Activated T-helper 1 cell treated with anti-CD3 and anti-CD28 coated beads, Interleukin-12 subunit alpha, Interleukin-12 subunit beta, Interleukin-2, Interleukin-4 antibody, amounts not matched to agents 30 ng/mL and 10 ng/mL and 1 ng/mL, durations not matched to agents 14 hours and 24 hours and 36 hours (primary cell): ENCODE data around the gene ISLR. TPM values are rescaled to one million over a fixed set of nuclear protein-coding genes. Genes with fewer than 3 reads are reported as not detected.

Experiments
- DNase-seq: peaks from one replicate; pipeline ENCODE4 v3.0.0; 2021; ENCODE audit warnings: low spot score
- H3K27ac Mint-ChIP-seq: one replicate; pipeline ENCODE4 v1.8.0; 2021; ENCODE audit warnings: mild to moderate bottlenecking, mixed read lengths
- H3K27me3 Mint-ChIP-seq: one replicate; pipeline ENCODE4 v1.8.0; 2022; ENCODE audit warnings: mild to moderate bottlenecking, moderate library complexity, mixed read lengths; ENCODE audit not compliant: insufficient read depth
- H3K36me3 Mint-ChIP-seq: one replicate; pipeline ENCODE4 v1.8.0; 2021; ENCODE audit warnings: low read depth, mixed read lengths
- H3K4me1 Mint-ChIP-seq: one replicate; pipeline ENCODE4 v1.8.0; 2021; ENCODE audit warnings: low read depth, mixed read lengths
- H3K4me3 Mint-ChIP-seq: one replicate; pipeline ENCODE4 v1.8.0; 2021; ENCODE audit warnings: mild to moderate bottlenecking, moderate library complexity, mixed read lengths
- H3K9me3 Mint-ChIP-seq: one replicate; pipeline ENCODE4 v1.8.0; 2021; ENCODE audit warnings: mixed read lengths
- intact Hi-C: fragments of 100-400 bp; cut with micrococcal nuclease; formaldehyde crosslinking; loops from one replicate; pipeline ENCODE4 v1.15.1; 2024
- total RNA-seq: library from RNA; stranded (reverse); gene quantifications from 2 replicates; pipeline ENCODE4 v1.2.3, GENCODE V29; 2022

ISLR gene
- total RNA-seq, 1 donor from 2014 or later, result not detected

DNA sequence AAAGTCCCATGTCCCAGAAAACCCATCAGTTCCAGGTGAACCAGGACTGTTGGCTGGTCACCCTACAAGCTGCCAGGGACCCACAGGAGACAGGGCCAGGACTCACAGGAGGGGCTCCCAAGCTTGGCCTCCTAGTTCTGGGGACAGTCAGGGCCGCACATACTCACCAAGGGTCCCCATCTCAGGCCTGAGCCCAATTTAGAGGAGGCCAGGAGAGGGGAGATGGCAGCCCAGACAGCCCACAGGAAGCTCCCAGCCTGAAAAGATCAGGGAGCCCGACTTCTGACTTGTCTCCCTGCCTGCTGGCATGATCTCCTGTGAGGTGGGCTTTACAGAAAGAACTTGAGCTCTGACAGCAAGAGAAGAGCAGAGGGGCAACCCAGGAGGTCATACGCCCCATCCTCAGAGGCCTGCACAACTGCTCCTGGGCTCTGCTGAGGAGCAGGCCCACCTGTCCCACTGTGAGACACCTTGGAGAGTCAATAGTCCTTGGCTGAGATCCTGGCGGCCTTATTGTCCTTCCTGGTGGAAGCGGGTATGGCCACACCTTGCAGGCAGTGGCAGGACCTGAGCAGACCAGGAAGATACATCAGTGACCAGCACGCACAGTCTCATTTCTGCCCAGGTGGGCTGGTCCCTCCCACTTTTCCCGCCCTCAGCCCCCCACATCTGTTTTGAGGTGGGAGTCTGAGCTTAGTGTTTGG lies 2.5 kb upstream of the ISLR start:
- Mint-ChIP-seq H3K4me1 (no peaks in the 10 kb centered on the region), H3K9me3 (no peaks in the 10 kb centered on the region), H3K4me3 (no peak overlapping the region), H3K27ac (no peak overlapping the region), H3K36me3 (no peaks in the 10 kb centered on the region), H3K27me3 (peaks cover 1% of the 10 kb centered on the region)
- no peak for DNase-seq
- intact Hi-C loops, result no loop called here

DNA sequence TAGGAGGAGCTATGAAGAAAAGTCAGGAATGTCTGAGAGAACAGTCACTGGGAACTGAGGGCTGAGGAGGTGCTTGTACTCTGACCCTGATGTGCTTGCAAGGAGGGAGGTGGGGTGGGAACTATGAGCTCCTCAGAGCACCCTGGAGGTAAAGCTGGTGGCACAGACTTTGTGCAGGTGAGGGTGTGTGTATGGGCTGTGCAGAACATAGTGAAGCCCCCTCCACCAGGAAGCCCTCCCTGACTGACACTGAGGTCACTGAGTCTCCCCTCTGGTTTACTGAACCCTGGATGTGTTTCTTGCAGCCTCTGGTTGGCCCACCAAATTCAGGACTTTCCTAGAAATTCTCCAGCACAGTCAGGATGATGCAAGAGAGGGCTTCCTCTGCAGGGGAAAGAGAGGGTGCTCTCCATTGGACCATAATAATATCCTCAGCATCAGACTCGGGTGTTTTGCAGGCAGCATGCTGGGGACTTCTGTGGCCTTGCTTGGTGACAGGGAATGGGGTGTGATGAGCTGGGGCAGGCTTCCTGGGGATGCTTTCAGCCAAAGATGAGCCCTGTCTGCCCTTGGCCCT lies 1.5 kb upstream of the ISLR start:
- H3K27me3 Mint-ChIP-seq, result peaks cover 3% of the 10 kb centered on the region
- H3K4me1 Mint-ChIP-seq, result no peaks in the 10 kb centered on the region
- intact Hi-C loops, result no loop called here
- no peak overlapping the region for H3K4me3 Mint-ChIP-seq
- no peaks in the 10 kb centered on the region for H3K36me3 Mint-ChIP-seq
- no peak overlapping the region for H3K27ac Mint-ChIP-seq
- no peaks in the 10 kb centered on the region for H3K9me3 Mint-ChIP-seq
- DNase-seq, result no peak

DNA sequence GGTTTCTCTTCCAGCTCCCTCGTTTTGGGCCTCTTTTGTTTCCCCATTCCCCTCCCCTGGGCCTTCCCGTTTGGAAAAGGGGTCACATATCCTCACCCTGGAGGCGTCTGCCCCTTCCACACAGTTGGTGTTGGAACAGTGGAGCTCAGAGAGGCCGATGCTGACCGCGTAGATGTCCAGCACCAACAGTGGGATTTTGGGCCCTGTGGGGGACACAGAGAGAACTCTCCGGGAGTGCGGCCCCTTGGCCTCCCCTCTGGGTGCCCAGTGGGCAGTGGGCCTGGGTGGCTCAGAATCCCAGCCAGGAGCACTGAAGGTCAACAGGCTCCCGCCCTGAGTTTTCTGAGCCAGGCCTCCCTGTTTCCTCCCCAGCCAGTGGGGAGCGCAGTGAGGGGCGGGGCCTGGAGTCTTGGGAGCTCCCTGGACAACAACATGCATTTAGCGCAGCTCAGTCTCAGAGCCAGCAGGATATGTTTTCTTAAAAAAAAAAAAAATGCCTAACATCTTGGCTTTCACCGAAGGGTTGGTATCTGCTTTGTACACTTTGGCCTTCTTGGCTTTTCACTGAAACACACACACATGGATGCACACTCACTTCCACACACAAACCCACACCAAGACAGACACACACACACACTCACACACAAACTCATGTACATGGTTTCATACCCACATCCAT lies 670 bp upstream of the ISLR start:
- Mint-ChIP-seq H3K27me3 (peaks cover 3% of the 10 kb centered on the region), H3K9me3 (no peaks in the 10 kb centered on the region), H3K36me3 (no peaks in the 10 kb centered on the region), H3K27ac (peak overlapping the region; percentile 66), H3K4me3 (no peak overlapping the region), H3K4me1 (no peaks in the 10 kb centered on the region)
- intact Hi-C loops, result no loop called here
- no peak for DNase-seq

DNA sequence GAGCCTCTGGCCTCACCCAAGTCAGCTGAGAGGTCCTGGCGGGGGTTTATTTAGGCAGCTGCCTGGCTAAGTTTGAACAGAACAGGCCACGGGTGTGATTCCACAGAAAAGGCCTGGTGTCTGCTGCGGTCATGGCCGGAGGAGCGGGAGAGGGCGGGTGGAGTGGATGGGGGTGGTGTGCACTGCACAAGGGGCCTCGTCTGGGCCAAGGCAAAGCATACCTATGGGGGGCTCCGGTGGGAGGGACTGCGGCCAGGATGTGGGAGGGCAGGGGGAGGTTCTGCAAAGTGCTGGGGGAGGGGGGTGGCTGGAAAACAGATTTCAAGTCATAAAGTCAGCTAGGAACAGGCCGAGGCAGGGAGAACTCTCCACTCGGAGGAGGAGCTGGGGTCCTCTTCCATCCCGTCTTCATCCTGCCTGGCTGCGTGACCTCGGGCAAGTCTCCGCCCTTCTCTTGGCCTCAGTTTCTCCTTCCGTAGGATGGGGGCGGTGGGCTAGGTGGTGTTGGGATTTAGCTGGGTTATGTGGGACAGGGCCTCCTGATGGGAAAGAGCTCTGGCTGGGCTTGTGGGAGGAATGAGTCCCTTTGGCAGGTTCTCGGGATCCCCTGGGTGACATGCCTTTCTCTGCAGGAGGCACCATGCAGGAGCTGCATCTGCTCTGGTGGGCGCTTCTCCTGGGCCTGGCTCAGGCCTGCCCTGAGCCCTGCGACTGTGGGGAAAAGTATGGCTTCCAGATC lies 878 bp downstream of the ISLR start:
- intact Hi-C loops, result no loop called here
- Mint-ChIP-seq H3K27ac (no peak overlapping the region), H3K27me3 (peaks cover 1% of the 10 kb centered on the region), H3K4me3 (no peak overlapping the region), H3K4me1 (no peaks in the 10 kb centered on the region), H3K36me3 (no peaks in the 10 kb centered on the region), H3K9me3 (no peaks in the 10 kb centered on the region)
- DNase-seq, result no peak

DNA sequence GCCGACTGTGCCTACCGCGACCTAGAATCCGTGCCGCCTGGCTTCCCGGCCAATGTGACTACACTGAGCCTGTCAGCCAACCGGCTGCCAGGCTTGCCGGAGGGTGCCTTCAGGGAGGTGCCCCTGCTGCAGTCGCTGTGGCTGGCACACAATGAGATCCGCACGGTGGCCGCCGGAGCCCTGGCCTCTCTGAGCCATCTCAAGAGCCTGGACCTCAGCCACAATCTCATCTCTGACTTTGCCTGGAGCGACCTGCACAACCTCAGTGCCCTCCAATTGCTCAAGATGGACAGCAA lies 1.4 kb downstream of the ISLR start:
- Mint-ChIP-seq H3K36me3 (no peaks in the 10 kb centered on the region), H3K4me1 (no peaks in the 10 kb centered on the region), H3K27me3 (peaks cover 1% of the 10 kb centered on the region), H3K9me3 (no peaks in the 10 kb centered on the region), H3K4me3 (no peak overlapping the region), H3K27ac (no peak overlapping the region)
- intact Hi-C loops, result no loop called here
- no peak for DNase-seq

DNA sequence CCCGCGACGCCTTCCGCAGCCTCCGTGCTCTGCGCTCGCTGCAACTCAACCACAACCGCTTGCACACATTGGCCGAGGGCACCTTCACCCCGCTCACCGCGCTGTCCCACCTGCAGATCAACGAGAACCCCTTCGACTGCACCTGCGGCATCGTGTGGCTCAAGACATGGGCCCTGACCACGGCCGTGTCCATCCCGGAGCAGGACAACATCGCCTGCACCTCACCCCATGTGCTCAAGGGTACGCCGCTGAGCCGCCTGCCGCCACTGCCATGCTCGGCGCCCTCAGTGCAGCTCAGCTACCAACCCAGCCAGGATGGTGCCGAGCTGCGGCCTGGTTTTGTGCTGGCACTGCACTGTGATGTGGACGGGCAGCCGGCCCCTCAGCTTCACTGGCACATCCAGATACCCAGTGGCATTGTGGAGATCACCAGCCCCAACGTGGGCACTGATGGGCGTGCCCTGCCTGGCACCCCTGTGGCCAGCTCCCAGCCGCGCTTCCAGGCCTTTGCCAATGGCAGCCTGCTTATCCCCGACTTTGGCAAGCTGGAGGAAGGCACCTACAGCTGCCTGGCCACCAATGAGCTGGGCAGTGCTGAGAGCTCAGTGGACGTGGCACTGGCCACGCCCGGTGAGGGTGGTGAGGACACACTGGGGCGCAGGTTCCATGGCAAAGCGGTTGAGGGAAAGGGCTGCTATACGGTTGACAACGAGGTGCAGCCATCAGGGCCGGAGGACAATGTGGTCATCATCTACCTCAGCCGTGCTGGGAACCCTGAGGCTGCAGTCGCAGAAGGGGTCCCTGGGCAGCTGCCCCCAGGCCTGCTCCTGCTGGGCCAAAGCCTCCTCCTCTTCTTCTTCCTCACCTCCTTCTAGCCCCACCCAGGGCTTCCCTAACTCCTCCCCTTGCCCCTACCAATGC lies 2.0 kb downstream of the ISLR start:
- Mint-ChIP-seq H3K27ac (no peak overlapping the region), H3K9me3 (no peaks in the 10 kb centered on the region), H3K4me3 (no peak overlapping the region), H3K4me1 (no peaks in the 10 kb centered on the region), H3K27me3 (peaks cover 3% of the 10 kb centered on the region), H3K36me3 (no peaks in the 10 kb centered on the region)
- DNase-seq, result no peak
- intact Hi-C loops, result no loop called here

DNA sequence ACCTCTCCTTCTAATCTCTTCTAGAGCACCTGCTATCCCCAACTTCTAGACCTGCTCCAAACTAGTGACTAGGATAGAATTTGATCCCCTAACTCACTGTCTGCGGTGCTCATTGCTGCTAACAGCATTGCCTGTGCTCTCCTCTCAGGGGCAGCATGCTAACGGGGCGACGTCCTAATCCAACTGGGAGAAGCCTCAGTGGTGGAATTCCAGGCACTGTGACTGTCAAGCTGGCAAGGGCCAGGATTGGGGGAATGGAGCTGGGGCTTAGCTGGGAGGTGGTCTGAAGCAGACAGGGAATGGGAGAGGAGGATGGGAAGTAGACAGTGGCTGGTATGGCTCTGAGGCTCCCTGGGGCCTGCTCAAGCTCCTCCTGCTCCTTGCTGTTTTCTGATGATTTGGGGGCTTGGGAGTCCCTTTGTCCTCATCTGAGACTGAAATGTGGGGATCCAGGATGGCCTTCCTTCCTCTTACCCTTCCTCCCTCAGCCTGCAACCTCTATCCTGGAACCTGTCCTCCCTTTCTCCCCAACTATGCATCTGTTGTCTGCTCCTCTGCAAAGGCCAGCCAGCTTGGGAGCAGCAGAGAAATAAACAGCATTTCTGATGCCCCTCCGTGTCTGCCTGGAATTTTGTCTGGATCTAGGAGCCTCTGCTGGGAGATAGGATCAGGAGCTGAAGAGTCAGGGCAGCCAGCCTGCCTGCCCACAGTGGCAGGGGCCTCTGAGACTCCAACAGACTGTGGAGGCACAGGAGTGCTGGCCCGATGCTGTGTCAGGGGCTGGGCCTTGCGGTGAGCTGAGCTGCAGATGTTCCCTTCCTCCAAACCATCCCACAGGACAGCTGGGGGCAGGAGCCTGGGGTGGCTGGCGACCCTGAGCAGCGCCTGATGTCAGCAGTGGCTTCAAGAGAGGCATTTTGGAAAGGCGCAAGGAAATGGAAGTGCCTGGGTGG lies 3.0 kb downstream of the ISLR start:
- Mint-ChIP-seq H3K4me1 (no peaks in the 10 kb centered on the region), H3K9me3 (no peaks in the 10 kb centered on the region), H3K36me3 (no peaks in the 10 kb centered on the region), H3K27ac (no peak overlapping the region), H3K4me3 (no peak overlapping the region), H3K27me3 (peaks cover 3% of the 10 kb centered on the region)
- no peak for DNase-seq
- intact Hi-C loops, result no loop called here

DNA sequence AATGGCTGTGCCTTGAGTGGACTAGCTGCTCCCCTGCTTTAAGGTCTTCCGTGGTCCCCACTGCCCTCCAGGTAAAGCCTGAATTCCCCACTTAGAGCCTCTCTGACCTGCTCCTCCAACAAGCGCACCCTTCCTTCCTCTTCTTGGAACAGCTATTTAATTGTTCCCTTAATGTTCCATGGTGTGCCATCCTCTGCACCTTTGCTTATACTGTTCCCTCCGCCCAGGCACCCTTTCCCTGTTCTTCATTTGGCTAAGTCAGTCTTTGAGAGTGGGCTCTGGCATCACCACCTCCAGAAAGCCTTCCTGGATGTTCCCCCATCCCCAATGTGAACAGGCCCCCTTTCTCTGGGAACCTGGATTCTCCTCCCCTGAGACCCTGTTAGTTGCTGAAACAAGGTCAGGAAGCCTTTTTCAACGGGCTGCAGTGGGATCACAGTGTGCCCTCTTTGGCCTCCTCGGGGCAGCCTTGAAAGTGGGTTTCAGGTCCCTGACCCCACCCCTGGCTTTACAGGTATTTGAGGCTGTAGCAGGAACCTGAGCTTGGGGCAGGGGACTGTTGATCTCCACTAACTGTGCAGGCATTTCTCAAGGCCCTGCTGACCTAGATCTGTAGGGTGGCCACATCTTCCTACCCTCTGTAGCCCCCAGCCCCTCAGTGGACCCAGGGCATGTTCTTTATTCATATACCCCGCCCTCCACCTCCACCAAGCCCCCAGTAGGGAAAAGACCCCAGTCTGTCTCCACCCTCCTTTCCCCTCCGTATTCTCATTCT lies 5.0 kb downstream of the ISLR start:
- H3K4me3 Mint-ChIP-seq, result no peak overlapping the region
- H3K27me3 Mint-ChIP-seq, result peaks cover 3% of the 10 kb centered on the region
- no peaks in the 10 kb centered on the region for H3K9me3 Mint-ChIP-seq

DNA sequence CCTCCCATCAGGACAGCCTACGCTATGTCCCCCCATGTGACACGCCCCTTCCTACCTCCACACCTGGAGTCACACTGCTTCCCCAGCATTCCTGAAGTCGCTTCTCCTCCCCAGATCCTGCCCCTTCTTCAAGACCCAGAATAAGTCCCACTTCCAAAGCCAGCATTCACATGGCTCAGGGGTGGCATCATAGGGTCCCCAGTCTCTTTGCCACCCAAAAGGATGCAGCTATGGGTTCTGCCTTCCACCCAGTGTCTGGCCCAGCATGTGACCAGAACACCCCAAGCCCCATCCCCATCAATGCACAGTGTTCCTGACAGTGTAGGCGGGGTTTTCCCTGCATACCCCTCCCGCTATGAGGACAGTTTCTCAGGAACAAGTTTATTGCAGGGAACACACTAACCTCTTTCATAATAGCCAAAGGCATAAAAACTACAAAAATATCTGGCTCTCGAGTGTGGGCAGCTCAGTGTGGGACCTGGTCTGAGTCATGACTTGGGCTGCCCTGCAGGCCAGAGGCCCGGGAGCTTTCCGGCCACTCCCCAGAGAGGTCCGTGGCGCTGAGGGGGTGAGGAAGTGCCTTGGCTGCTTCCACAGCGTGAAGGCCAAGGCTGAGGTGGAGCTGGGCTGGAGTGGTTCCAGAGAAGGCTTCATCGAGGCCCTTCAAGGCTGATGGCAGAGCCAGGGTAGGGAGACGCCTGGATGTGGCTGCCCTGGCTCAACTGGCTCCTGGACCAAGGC lies 5.8 kb downstream of the ISLR start:
- H3K4me3 Mint-ChIP-seq, result no peak overlapping the region
- H3K27ac Mint-ChIP-seq, result no peak overlapping the region
- H3K4me1 Mint-ChIP-seq, result no peaks in the 10 kb centered on the region
- intact Hi-C loops, result no loop called here
- no peaks in the 10 kb centered on the region for H3K36me3 Mint-ChIP-seq
- DNase-seq, result no peak
- peaks cover 3% of the 10 kb centered on the region for H3K27me3 Mint-ChIP-seq
- no peaks in the 10 kb centered on the region for H3K9me3 Mint-ChIP-seq

More for the DNA sequence above, 5.0 kb downstream of the ISLR start:
- no peak for DNase-seq
- H3K36me3 Mint-ChIP-seq, result no peaks in the 10 kb centered on the region
- no peak overlapping the region for H3K27ac Mint-ChIP-seq
- intact Hi-C loops, result no loop called here
- no peaks in the 10 kb centered on the region for H3K4me1 Mint-ChIP-seq

DNA sequence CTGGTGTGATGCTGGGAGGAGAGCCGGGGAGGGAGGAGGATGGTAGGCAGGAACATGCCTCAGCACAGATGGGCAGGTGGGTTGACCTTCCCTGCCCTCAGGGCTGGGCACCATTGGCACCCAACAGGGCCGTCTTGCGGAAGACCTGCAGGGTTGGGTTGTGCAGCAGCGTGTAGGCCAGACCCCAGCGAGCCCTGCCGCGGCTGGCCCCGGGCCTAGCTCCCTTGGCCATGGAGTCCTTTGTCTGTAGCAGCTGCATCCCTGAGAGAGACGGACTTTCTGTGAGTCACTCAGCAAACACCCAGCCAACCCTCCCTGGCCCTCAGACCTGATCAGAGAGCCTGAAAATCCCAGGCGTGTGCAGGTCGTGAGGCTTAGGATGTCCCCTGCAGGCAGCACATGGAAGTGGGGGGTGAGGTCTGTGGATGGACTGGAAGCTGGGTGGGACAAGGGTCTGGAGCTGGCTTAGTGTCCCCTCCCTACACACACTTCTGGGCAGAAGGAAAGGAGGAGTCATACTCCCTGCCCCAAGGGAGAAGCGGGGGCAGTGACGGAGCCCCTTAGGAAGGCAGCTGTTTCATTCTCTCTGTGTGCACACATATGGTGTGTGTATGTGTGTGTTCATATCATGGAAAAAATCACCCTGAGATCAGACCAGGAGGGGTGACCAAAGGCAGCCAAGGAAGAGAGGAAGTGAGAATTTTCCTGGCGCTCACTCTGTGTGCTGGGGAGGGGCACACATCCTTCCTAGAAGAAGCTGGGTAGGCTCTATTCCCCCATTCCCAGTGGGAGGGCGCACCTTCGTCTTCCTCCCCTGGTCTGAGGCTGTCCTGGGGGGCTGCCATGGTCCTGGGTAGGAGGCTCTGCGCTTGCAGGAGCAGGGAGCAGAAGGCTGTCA lies 6.7 kb downstream of the ISLR start:
- peaks cover 3% of the 10 kb centered on the region for H3K27me3 Mint-ChIP-seq
- intact Hi-C loops, result no loop called here
- no peaks in the 10 kb centered on the region for H3K36me3 Mint-ChIP-seq
- no peak overlapping the region for H3K4me3 Mint-ChIP-seq
- no peaks in the 10 kb centered on the region for H3K4me1 Mint-ChIP-seq
- H3K9me3 Mint-ChIP-seq, result no peaks in the 10 kb centered on the region
- no peak for DNase-seq
- no peak overlapping the region for H3K27ac Mint-ChIP-seq
